HG03139 (cell line): Measurements from ENCODE around the gene PRKD1.
A peak's percentile ranks its signal among the peaks of the same experiment; 100 is the strongest.

Source experiments
- ATAC-seq: cut with Tn5 transposase; IDR thresholded peaks from one replicate; pipeline ENCODE4 v1.9.1; 2021; ENCODE audit not compliant: unreplicated experiment

Gene PRKD1

DNA sequence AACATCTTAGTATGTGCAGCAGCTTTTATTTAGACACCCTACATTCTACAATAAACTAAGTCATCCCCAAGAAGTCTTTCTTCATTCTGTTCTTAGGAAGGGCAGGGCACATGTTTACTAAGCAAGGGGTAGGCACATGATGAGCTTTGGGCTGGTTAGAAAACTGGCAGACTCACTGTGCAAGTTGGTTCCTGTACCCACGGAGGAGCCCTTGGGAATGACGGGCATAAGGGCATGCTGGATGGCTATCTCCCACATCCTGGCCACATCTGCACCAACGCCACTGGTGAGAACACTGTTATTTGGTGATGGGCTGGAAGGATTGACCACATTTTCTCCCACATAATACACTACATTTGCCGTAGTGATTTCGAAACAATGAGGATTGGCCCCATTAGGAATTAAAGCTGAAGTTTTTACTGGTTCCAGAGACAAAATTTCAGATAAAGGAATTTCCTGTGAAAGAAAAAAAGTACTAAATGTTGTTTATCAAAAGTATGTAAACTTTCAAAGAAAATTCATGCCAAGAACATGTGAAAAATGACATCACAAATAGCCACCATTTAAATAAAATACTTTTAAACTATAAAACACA, 297.0 kb downstream of the PRKD1 start:
- no peak for ATAC-seq

DNA sequence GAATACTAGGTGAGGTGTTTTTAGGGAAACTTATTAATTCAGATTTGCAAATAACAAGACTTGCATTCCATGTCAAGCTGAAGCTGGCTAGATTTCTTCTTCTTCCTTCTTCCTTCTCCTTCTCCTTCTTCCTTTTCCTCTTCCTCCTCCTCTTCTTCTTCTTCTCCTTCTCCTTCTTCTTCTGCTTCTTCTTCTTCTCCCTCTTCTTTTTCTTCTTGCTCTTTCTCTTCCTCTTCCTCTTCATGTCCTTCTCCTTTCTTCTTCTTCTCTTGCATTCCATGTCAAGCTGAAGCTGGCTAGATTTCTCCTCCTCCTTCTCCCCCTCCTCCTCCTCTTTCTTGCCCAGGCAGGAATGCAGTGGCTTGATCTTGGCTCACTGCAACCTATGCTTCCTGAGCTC, 297.8 kb downstream of the PRKD1 start:
- ATAC-seq = no peak

DNA sequence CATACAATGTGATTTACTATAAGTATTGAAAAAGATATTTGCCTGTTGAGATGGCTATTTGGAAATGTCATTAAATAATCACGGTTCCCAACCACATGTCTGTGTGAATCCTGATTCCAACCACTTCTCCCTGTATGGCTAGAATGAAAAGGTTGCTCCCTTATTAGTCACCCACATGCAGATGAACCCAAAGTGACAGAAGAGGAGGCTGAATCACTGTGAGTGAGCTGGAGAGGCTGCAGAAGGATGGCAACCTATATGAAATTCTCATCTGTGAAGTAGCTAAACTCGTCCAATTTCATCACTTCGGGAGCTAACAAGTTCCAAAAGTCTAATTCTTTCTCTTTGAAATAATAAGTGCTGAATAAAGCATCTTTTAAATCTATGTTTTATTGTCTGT, 300.5 kb downstream of the PRKD1 start:
- no peak for ATAC-seq

DNA sequence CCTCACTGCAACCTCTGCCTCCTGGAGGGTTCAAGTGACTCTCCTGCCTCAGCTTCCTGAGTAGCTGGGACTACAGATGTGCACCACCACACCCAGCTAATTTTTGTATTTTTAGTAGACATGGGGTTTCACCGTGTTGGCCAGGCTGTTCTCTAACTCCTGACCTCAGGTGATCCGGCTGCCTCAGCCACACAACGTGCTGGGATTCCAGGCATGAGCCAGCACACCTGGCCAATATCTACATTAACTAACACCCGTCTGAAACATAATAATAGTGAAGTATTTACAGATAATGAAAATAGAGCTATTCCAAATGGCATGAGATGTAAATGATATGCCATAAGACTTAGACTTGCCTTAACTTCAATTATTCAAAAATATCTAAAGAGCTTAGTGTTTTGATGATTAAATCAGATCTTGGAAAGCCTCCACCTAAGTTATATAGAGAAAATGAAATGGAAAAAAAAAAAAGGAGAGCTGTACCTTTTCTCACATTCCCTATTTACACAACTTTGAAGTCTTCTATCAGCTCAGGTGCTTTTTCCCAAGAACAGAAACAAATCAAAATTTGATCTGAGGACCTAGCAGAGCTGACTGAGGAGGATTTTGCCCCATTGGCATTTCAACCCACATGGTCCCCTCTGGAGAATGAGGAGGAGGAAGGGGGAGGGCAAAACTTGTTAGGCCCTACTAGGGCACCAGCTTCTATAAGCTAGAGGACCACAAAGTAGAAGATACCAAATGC, 309.2 kb downstream of the PRKD1 start:
- ATAC-seq = no peak

DNA sequence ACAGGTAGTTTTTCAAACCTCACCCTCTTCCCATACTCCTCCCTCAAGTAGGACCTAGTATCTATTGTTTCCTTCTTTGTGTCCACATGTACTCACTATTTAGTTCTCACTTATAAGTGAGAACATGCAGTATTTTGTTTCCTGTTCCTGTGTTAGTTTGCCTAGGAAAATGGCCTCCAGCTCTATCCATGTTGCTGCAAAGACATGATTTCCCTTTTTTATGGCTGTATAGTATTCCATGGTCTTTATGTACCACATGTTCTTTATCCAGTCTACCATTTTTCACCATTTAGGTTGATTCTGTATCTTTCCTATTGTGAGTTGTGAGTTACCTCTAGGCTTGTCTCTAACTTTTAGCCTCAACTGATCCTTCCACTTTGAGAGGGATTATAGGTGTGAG, 310.7 kb downstream of the PRKD1 start:
- no peak for ATAC-seq

- ATAC-seq = no peak
Observed at GRCh38 chr14:29608861-29609260, 318.8 kb downstream of the PRKD1 start.

- no peak for ATAC-seq
Observed at GRCh38 chr14:29607169-29607568, 320.5 kb downstream of the PRKD1 start.

GRCh38 chr14:29603696-29604095, 324.0 kb downstream of the PRKD1 start:
- ATAC-seq = no peak

DNA sequence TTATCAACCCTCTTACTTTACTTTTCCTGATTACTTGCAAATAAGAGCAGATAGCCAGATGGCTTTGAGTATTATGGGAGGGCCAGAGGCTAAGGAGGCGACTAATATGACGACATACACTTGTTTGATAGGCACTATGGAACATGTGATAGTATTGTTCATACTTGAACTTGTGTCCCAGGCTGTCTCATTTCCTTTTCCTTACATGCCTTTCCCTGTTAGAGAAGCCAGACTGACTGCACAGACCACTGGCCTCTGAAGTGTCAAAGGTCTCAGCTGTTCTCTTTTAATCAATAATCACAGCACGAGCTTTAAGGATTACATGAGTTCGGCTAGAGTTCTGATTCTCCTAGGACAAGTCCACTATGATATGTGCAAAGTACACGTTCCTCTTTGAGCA, 326.0 kb downstream of the PRKD1 start:
- no peak for ATAC-seq

GRCh38 chr14:29587761-29588470, 339.7 kb downstream of the PRKD1 start:
- no peak for ATAC-seq

GRCh38 chr14:29587046-29587445, 340.6 kb downstream of the PRKD1 start:
- no peak for ATAC-seq

GRCh38 chr14:29584992-29585391, 342.7 kb downstream of the PRKD1 start:
- ATAC-seq = no peak

DNA sequence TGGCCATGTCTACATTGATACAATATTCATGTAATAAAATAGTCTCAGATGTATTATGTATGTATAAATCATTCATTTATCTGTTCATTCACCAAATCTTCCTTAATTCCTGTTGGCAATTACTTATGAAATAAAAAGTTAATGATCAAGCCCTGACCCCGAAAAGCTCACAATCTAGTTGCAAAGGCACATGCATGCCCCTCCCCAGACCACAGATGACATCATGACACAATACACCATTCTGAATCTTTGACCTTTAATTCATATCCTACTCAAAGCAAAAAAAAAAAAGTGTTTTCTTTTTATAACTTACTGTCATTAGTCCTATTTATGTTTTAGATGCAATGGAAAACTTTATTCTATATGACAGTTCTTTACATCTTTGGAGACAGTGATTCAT, 346.9 kb downstream of the PRKD1 start:
- ATAC-seq = no peak

DNA sequence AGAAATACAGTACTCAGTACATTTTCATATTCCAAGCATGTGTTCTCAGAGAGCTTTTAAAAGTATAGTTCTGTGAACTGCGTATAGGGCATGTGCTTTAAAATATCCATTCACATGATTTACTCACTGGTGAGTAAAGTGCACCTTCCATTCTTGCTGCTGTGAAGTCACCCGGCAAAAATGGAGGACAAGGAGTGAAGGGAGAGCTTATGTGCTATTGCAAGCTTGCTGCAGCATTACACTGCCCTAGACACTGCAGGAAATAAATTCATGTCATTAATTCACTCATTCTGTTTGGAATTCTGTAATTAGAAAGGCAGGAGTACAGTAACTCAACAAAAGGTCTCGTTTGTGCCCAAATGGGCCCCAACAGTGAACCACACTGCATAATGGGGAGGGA, 347.8 kb downstream of the PRKD1 start:
- no peak for ATAC-seq

DNA sequence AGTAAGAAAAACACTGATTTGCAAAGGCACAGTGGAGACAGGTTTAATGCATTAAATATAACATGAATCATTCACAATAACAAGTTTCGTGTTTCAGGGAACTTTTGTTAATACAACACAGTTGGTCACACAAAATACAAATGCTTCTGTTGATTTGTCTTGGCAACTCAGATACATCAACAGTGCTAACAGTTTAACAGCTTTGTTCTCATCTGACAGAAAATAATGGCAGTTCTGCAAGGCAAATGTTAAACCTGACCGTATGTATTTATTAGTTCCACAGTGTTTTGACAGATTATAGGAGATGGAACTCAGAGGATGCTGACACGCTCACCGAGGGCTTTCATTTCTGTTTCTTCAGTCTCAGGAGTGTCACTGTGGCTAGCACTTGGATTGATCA, 350.7 kb downstream of the PRKD1 start:
- no peak for ATAC-seq

- no peak for ATAC-seq
Observed at GRCh38 chr14:29569194-29569593, 358.5 kb downstream of the PRKD1 start.

- ATAC-seq = no peak
Observed at GRCh38 chr14:29566194-29566593, 361.5 kb downstream of the PRKD1 start.

GRCh38 chr14:29558516-29558915, 369.1 kb downstream of the PRKD1 start:
- no peak for ATAC-seq

- ATAC-seq = no peak
Observed at GRCh38 chr14:29554335-29554734, 373.3 kb downstream of the PRKD1 start.

DNA sequence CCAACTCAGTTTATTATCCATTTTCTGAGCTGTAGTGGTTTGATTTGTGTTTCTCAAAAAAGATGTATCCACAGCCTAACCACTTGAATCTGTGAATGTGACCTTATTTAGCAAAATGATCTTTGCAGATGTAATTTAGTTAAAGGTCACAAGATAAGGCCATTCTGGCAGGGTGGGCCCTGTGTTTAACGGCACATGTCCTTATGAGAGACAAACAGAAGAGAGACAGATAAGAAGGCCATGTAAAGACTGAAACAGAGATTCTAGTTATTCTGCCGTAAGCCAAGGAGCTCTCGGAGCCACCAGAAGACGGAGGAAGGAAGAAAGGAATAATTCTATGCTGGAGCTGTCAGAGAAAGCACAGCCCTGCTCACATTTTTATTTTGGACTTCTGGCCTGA, 374.2 kb downstream of the PRKD1 start:
- no peak for ATAC-seq

- ATAC-seq = peak; percentile 81
Observed at GRCh38 chr14:29548948-29549370, 378.7 kb downstream of the PRKD1 start.

GRCh38 chr14:29545714-29546113, 381.9 kb downstream of the PRKD1 start:
- ATAC-seq = no peak
